Fibroblast of lung (primary cell): ENCODE measurements around the gene SORT1.

Source experiments
- CTCF ChIP-seq, 2 donors: IDR thresholded peaks in 1 of 2; conservative IDR thresholded peaks in 1 of 2; 1 replicate in 1 of 2; 2 replicates in 1 of 2; pipeline ENCODE4 v1.5.1; 2011 to 2012; ENCODE audit warnings: low read length in 2 of 2, control low read depth in 1 of 2, inconsistent platforms in 1 of 2, low read depth in 1 of 2, mild to moderate bottlenecking in 1 of 2
- EZH2 ChIP-seq: IDR thresholded peaks from 2 replicates; pipeline ENCODE4 v1.5.1; 2012; ENCODE audit warnings: low read length, control low read depth, mild to moderate bottlenecking; ENCODE audit errors: missing control alignments

GRCh38 chr1:109356505-109356904 is 41.2 kb downstream of the SORT1 start:
- TF ChIP-seq CTCF (conservative IDR thresholded peaks at IDR 0.05 in 1 of 2, IDR thresholded peaks at IDR 0.05 in 1 of 2; ENCODE audit: low read depth in 1 of 2, low read length in 2 of 2) (no peak), EZH2 (no peak)
